GM18858 (cell line): Measurements from ENCODE around the gene PLCXD1.
"Not testable (repeated sequence)": the region's sequence is repeated elsewhere in the genome, so short reads cannot be mapped to it uniquely, and the experiment has no call there.

Experiments
- ATAC-seq: cut with Tn5 transposase; IDR thresholded peaks from one replicate; pipeline ENCODE4 v1.9.1; 2021; ENCODE audit not compliant: unreplicated experiment

Gene PLCXD1

DNA sequence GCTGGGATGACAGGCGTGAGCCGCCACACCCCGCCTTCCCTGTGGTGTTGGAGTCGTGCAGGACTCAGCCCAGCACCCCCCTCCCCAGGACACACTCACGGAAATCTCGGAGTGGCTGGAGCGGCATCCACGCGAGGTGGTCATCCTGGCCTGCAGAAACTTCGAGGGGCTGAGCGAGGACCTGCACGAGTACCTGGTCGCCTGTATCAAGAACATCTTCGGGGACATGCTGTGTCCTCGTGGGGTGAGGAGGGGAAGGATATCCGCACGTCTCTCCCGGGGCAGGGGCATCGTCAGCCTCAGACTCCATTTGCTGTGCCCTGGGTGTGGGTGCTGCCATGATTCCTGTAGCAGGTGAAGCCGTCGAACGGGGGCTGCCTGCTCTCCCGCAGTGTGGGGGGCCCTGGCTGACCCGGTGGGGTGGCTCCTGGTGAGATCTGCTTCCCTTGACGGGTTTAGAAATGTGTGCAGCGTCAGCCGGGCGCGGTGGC is 10.3 kb downstream of the PLCXD1 start:
- ATAC-seq = no peak

DNA sequence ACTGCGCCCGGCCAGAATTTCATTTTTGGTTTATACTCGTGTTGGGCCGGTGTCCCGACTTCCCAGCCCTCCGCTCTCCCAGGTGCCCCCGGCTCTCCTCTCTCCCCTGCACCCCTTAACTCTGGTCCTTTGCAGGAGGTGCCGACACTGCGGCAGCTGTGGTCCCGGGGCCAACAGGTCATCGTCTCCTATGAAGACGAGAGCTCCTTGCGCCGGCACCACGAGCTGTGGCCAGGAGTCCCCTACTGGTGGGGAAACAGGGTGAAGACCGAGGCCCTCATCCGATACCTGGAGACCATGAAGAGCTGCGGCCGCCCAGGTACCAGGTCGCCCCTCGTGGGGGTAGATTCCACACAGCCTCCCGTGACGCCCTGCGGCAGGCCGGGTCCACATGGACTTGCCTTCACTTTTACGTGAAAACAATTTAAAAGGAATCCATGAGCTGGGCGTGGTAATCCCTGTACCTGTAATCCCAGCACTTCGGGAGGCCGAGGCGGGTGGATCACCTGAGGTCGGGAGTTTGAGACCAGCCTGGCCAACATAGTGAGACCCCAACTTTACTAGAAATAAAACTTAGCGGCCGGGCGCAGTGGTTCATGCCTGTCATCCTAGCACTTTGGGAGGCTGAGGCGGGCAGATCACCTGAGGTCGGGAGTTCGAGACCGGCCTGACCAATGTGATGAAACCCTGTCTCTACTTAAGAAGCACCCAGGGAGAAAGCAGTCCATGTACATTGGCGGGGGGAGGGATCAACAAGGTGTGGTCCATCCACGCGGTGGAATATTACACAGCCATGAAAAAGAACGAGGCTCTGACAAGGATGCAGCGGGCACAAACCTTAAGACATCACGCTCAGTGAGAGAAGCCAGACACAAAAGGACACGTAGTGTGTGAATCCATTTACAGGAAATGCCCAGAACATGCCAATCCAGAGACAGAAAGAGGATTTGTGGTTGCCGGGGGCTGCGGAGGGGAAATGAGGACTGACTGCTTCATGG is 12.0 kb downstream of the PLCXD1 start:
- no peak for ATAC-seq

DNA sequence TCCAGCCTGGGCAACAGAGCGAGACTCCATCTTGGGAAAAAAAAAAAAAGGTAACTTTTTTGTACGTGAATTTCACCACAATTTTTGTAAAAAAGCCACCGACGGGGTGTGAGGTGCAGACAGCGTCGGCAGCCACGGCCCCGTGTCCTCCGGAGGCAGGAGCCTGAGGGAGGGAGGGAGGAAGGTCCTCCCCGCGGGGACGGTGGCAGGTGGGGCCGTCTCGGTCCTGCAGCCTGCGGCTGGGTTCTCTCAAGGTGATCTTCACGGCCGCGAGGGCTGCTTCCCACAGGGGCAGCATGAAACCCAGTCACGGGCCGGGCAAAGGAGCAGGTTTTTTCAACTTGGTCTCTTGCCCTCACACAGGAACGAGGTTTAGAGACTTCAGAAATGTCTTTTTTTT is 14.0 kb downstream of the PLCXD1 start:
- no peak for ATAC-seq

DNA sequence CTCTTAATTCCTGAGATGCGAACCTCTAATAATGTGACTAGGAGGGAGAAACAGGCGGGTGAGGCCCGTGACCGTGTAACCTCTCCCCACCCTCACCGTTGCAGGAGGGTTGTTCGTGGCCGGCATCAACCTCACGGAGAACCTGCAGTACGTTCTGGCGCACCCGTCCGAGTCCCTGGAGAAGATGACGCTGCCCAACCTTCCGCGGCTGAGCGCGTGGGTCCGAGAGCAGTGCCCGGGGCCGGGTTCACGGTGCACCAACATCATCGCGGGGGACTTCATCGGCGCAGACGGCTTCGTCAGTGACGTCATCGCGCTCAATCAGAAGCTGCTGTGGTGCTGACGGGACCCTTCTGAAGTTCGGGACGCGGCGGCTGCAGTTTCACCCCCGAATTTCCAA is 17.8 kb downstream of the PLCXD1 start:
- ATAC-seq = no peak

DNA sequence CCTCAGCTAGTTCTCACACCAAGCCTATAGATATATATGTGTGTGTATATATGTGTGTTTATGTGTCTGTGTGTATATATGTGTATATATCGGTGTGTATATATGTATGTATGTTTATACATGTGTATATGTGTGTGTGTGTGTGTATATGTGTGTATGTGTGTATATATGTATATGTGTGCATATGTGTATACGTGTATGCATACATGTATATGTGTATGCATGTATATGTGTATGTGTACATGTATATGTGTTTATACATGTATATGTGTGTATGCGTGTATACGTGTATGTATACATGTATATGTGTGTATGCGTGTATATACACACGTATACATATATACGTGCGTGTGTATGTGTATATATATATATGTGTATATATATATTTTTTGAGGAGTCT is 19.2 kb downstream of the PLCXD1 start:
- ATAC-seq = no peak

DNA sequence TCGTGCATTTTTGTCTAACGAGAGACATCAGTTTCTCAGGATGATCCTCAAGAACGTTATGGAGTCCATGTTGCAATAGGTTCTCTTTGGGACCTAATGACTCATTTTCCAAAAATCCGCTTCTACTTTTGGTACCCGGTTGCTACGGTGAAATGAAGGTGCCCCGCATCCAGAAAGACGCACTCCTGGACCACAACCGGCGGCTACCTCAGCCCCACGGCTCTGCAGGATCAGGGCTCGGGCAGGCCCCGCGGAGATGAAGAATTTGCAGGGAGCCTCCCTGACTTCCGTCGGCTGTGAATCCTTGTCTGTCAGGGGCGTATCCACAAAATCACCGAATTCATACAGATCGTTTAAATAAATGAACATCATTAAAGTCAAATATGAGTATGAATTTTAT is 21.8 kb downstream of the PLCXD1 start:
- ATAC-seq = no peak

- ATAC-seq = not testable (repeated sequence)
Observed at GRCh38 chrX:305781-306613, 24.8 kb downstream of the PLCXD1 start.

DNA sequence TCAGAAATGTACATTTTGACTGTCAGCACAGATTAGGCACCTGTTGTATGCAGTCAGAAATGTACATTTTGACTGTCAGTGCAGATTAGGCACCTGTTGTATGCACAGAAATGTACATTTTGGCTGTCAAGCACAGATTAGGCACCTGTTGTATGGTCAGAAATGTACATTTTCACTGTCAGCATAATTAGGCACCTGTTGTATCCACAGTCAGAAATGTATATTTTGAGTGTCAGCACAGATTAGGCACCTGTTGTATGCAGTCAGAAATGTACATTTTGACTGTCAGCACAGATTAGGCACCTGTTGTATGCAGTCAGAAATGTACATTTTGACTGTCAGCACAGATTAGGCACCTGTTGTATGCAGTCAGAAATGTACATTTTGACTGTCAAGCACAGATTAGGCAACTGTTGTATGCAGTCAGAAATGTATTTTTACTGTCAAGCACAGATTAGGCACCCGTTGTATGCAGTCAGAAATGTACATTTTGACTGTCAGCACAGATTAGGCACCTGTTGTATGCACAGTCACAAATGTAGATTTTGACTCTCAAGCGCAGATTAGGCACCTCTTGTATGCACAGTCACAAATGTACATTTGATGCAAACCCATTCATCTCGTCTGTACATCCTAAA is 25.6 kb downstream of the PLCXD1 start:
- ATAC-seq = not testable (repeated sequence)

- no peak for ATAC-seq
Observed at GRCh38 chrX:307261-308111, 26.3 kb downstream of the PLCXD1 start.

DNA sequence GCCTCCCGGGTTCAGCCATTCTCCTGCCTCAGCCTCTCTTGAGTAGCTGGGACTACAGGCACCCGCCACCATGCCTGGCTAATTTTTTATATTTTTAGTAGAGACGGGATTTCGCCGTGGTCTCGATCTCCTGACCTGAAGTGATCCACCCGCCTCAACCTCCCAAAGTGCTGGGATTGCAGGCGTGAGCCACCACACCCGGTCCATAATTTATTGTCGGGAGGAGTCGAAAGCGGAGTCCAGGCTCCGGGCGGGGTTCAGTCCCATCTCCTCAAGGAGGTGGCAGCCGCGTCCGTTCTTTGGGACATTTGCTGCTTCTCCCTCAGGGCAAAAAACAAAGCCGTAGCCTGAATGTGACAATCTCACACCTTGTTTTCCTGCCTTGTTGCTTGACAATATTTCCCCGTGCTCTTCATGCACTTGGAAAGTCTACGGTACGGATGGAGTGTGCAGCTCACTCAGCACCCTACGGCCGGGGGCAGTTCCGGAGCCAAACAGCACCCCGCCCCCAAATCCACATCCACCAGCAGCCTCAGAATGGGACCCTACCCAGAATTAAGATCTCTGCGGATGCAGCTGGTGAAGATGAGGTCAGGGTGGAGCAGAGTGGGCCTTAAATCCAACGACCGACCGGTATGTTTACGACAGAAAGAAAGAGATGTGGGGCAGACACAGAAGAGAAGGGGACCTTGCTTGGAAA is 27.8 kb downstream of the PLCXD1 start:
- ATAC-seq = no peak

DNA sequence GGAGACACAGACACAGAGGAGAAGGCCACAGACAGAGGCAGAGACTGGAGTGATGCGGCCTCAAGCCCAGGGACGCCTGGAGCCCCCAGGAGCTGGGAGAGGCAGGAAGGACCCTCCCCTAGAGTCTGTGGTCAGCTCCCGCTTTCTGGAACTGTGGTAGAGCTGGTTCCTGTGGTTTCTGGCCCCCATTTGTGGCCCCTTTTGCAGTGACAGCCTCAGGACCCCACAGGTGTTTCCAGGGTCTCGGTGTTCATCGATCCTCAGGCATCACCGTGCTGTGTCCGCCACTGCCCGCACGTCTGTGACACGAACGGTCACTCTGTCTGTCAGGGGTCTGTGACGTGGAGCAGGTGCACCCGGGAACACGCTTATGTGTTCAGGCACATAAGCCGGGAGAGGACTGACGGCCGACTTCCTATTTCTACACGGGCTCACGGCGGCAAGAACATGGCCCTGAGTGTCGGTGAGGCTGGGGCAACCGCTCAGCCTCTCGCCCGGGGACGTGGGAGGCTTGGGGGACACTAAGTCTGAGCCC is 29.5 kb downstream of the PLCXD1 start:
- no peak for ATAC-seq

DNA sequence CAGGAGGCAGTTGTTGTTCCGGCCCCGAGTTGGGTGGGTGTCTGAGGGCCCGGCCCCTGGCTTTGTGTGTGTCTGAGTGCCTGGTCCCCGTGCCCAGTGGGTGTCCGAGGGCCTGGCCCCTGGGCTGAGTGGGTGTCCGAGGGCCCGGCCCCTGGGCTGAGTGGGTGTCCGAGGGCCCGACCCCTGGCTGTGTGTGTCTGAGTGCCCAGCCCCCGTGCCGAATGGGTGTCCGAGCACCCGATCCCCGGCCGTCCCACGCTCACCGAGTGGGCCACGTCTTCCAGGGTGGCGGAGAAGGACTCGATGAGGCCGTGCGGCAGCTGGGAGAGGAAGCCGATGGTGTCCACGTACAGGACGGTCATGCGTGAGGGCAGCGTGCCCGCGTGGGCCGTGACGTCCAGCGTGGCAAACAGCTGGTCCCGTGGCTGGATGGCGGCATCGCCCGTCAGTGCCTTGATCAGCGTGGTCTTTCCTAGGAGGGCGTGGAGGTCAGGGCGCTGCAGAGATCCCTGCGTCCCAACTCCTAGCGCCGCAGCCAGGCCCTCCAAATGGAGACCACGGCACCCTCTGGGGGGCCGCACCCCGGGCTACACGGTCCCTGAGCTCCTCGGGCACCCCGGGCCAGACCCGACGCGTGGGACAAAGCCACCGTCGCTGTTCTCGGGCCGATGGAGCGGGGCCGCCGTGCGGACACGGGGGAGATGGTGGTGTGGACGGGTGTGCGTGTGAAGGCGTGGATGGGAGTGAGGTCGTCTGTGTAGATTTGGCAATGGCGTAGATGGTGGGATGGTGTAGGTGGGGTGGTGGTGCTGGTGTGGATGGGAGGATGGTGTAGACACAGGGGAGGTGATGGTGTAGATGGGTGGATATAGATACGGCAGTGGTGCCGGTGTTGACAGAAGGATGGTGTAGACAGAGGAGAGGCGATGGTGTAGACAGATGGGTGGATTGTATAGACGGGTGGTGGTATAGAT is 30.3 kb downstream of the PLCXD1 start:
- no peak for ATAC-seq

DNA sequence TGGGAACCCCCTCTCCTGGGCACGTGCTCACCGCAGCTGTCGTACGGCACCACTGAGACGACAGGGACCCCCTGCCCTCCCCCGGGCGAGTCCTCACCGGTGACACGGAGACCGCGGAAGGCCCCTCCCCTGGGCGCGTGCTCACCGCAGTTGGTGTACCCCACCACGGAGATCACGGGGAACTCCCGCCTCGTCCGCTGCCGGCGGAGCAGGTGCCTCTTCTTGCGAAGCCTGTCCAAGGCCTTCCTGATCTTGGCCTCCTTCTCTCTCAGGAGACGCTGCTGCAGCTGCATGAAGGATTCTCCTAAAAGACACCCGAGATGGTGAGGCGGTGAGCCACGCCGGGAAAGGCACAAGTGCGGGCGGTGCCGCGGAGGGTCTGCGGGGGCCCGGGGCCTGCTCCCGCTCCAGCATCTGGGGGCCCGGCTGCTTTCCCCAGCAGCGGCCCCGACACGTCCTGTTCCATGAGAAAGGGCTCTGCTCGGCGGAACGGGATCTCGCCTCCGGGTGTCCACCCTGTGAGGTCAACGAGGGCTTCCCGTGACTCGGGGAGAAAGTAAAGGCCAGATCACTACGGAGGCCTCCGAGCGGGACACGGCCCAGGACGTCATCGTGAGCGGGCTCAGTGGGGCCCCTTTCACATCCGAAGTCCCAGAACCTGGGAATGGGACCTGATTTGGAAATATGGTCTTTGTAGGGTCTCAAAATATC is 31.6 kb downstream of the PLCXD1 start:
- no peak for ATAC-seq

- no peak for ATAC-seq
Observed at GRCh38 chrX:313546-313945, 32.4 kb downstream of the PLCXD1 start.

GRCh38 chrX:314049-314448 is 32.9 kb downstream of the PLCXD1 start:
- no peak for ATAC-seq

DNA sequence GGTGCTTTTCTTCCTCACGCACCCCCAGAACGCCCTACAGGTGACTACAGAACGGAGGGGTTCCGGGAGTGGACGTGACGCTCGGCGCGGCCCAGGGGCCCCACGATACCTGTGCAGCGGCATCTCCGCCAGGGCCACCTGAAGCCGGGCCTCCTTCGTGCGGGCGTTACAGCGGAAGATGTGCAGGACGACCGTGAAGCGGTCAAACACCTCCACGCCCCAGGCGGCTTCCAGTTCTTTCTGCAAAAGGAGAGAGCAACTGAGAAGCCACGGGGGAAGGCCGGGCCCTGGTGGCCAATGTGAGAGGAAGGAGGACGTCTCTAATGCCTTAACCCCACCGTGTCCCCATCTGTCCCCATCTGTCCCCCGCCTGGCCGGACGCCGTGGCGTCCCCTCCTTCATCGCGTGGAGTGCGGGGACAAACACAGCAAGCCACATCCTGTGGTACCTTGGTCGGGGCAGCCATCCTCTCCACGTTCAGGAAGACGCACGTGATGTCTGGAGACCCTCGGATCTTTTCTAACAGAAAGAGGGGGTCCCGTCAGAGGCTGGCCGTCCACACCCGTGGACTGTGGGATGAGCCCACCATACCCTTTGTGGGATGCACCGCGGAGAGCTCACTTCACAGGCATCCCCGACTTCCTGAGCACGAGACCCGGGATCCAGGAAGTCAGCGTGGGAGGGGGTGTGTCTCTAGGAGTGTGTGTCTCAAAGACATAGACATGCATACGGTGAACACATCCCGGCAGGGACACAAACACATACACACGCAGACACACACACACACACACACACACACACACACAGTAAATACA is 33.8 kb downstream of the PLCXD1 start:
- ATAC-seq = no peak
